ELF-1 (cell line): ENCODE data around the gene RAD51B.
A peak's percentile ranks its signal among the peaks of the same experiment; 100 is the strongest.
"Not testable (repeated sequence)": the region's sequence is repeated elsewhere in the genome, so short reads cannot be mapped to it uniquely, and the experiment has no call there.

Experiments
- DNase-seq: peaks from one replicate; pipeline ENCODE4 v3.0.0-alpha.2; 2016; ENCODE audit warnings: low read depth, low spot score

The RAD51B gene

GRCh38 chr14:68211421-68211820 is 391.8 kb downstream of the RAD51B start:
- no peak for DNase-seq

- DNase-seq: no peak
Measured at GRCh38 chr14:68211886-68212285, 392.3 kb downstream of the RAD51B start.

GRCh38 chr14:68212361-68212760 is 392.8 kb downstream of the RAD51B start:
- no peak for DNase-seq

- DNase-seq: no peak
Measured at GRCh38 chr14:68214431-68214830, 394.9 kb downstream of the RAD51B start.

GRCh38 chr14:68215629-68216028 is 396.1 kb downstream of the RAD51B start:
- no peak for DNase-seq

- DNase-seq: no peak
Measured at GRCh38 chr14:68216079-68216478, 396.5 kb downstream of the RAD51B start.

- peak; percentile 17 for DNase-seq
Measured at GRCh38 chr14:68216957-68217356, 397.4 kb downstream of the RAD51B start.

- DNase-seq: no peak
Measured at GRCh38 chr14:68217791-68218340, 398.3 kb downstream of the RAD51B start.

- peak; percentile 48 for DNase-seq
Measured at GRCh38 chr14:68219407-68219806, 399.8 kb downstream of the RAD51B start.

GRCh38 chr14:68221046-68221445 is 401.5 kb downstream of the RAD51B start:
- not testable (repeated sequence) for DNase-seq

- DNase-seq: no peak
Measured at GRCh38 chr14:68222154-68222553, 402.6 kb downstream of the RAD51B start.

GRCh38 chr14:68222726-68223125 is 403.1 kb downstream of the RAD51B start:
- DNase-seq: no peak

- no peak for DNase-seq
Measured at GRCh38 chr14:68223631-68224030, 404.1 kb downstream of the RAD51B start.

- DNase-seq: no peak
Measured at GRCh38 chr14:68225321-68225720, 405.7 kb downstream of the RAD51B start.

GRCh38 chr14:68226523-68226922 is 406.9 kb downstream of the RAD51B start:
- no peak for DNase-seq

- no peak for DNase-seq
Measured at GRCh38 chr14:68228656-68229055, 409.1 kb downstream of the RAD51B start.

- DNase-seq: no peak
Measured at GRCh38 chr14:68229423-68230100, 410.0 kb downstream of the RAD51B start.

- DNase-seq: no peak
Measured at GRCh38 chr14:68230202-68230949, 410.8 kb downstream of the RAD51B start.

- DNase-seq: no peak
Measured at GRCh38 chr14:68230950-68231717, 411.6 kb downstream of the RAD51B start.

- DNase-seq: no peak
Measured at GRCh38 chr14:68231898-68232297, 412.3 kb downstream of the RAD51B start.

GRCh38 chr14:68232300-68233055 is 412.9 kb downstream of the RAD51B start:
- DNase-seq: no peak
